GM12878 (cell line): ENCODE data around the gene TESMIN. TPM values are rescaled to one million over a fixed set of nuclear protein-coding genes. Genes with fewer than 3 reads are reported as not detected.

ENCODE experiments used
- ATAC-seq: fragments of 200-7000 bp; cut with Tn5 transposase; 3 replicates; pipeline ENCODE4 v1.9.1; 2020; ENCODE audit warnings: mild to moderate bottlenecking, moderate library complexity
- BruUV-seq: library from RNA; stranded (reverse); fragments of 400-500 nt; replicated peaks from 2 replicates; lab custom pipeline; 2021; lab: Mats Ljungman, UMichigan
- CTCF ChIA-PET: fragments of 300-600 bp; sonication (Branson Sonifier 250); formaldehyde crosslinking; extraction: SDS; loops from one replicate; lab custom pipeline; 2021; ENCODE audit warnings: inconsistent platforms; lab: Yijun Ruan, JAX
- POLR2A ChIA-PET: fragments of 350-600 bp; formaldehyde crosslinking; extraction: SDS; loops from one replicate; lab custom pipeline; 2021; ENCODE audit warnings: inconsistent platforms; lab: Charles Lee
- RAD21 ChIA-PET: fragments of 300-600 bp; sonication (Branson Sonifier 250); formaldehyde crosslinking; loops from one replicate; lab custom pipeline; 2023; ENCODE audit warnings: antibody characterized with exemption; ENCODE audit not compliant: unreplicated experiment; lab: Charles Lee
- SMC1A ChIA-PET: fragments of 300-600 bp; sonication (Branson Sonifier 250); formaldehyde crosslinking; loops from one replicate; lab custom pipeline; 2023; ENCODE audit not compliant: unreplicated experiment, uncharacterized antibody; lab: Charles Lee
- DNase-seq: peaks from one replicate; pipeline ENCODE4 v3.0.0-alpha.2; 2011; ENCODE audit warnings: low read depth, low spot score
- FAIRE-seq: peaks from 3 replicates; lab custom pipeline; 2011; peaks lifted over from hg19 to GRCh38; lab: Jason Lieb, UNC
- H2AFZ ChIP-seq: 2 replicates; pipeline ENCODE4 v1.6.0; 2011; ENCODE audit warnings: low read depth, low read length, control low read depth; ENCODE audit not compliant: control insufficient read depth
- H3K27ac ChIP-seq: 2 replicates; pipeline ENCODE4 v1.5.1; 2011; ENCODE audit warnings: control low read depth; ENCODE audit not compliant: control insufficient read depth, insufficient read depth
- H3K27me3 ChIP-seq, 2 experiments: replicated peaks in 1 of 2; 2 replicates each; pipeline versions ENCODE4 v1.6.0 to v1.6.1; 2011; ENCODE audit warnings: low read length in 1 of 2; ENCODE audit not compliant: control insufficient read depth in 2 of 2, insufficient read depth in 2 of 2
- H3K36me3 ChIP-seq, 2 experiments: 2 replicates each; pipeline ENCODE4 v1.5.1; 2011; ENCODE audit warnings: low read length in 1 of 2; ENCODE audit not compliant: control insufficient read depth in 2 of 2, insufficient read depth in 2 of 2
- H3K4me1 ChIP-seq: 2 replicates; pipeline ENCODE4 v1.6.1; 2011; ENCODE audit warnings: mild to moderate bottlenecking, low read length, moderate library complexity, mixed read lengths; ENCODE audit not compliant: control insufficient read depth, insufficient read depth
- H3K4me2 ChIP-seq: 2 replicates; pipeline ENCODE4 v1.6.0; 2011; ENCODE audit warnings: control low read depth; ENCODE audit not compliant: control insufficient read depth, insufficient read depth
- H3K4me3 ChIP-seq: fragments of 200-600 bp; sonication (generic); 2 replicates; pipeline ENCODE4 v1.5.1; 2016
- H3K79me2 ChIP-seq: 2 replicates; pipeline ENCODE4 v1.6.0; 2011; ENCODE audit warnings: low read length; ENCODE audit not compliant: control insufficient read depth, insufficient read depth
- H3K9ac ChIP-seq: 2 replicates; pipeline ENCODE4 v1.8.0; 2011; ENCODE audit warnings: low read length, control low read depth, mixed read lengths; ENCODE audit not compliant: control insufficient read depth, insufficient read depth
- H3K9me3 ChIP-seq: replicated peaks from 3 replicates; pipeline ENCODE4 v1.5.1; 2011; ENCODE audit warnings: mild to moderate bottlenecking, low read length; ENCODE audit not compliant: control insufficient read depth, insufficient read depth
- H4K20me1 ChIP-seq: 2 replicates; pipeline ENCODE4 v1.6.0; 2011; ENCODE audit not compliant: control insufficient read depth, insufficient read depth
- CBX5 ChIP-seq: sonication (generic); IDR thresholded peaks from 2 replicates; pipeline ENCODE4 v1.6.1; 2016; ENCODE audit warnings: low read depth, moderate library complexity, mild to moderate bottlenecking, inconsistent platforms
- CREB1 ChIP-seq: IDR thresholded peaks from 2 replicates; pipeline ENCODE4 v1.6.1; 2012; ENCODE audit warnings: low read depth, mild to moderate bottlenecking, inconsistent platforms
- ESRRA ChIP-seq: IDR thresholded peaks from 2 replicates; pipeline ENCODE4 v1.6.1; 2012; ENCODE audit warnings: mild to moderate bottlenecking, low read length, improper control_type of control experiment
- FOXM1 ChIP-seq: IDR thresholded peaks from 2 replicates; pipeline ENCODE4 v1.6.1; 2012; ENCODE audit warnings: low read depth, mild to moderate bottlenecking, inconsistent platforms, low read length, moderate library complexity
- GATAD2B ChIP-seq: fragments of 450-650 bp; conservative IDR thresholded peaks from 2 replicates; pipeline ENCODE4 v1.6.1; 2017; ENCODE audit warnings: low read depth, mild to moderate bottlenecking, moderate library complexity
- IRF4 ChIP-seq: IDR thresholded peaks from 2 replicates; pipeline ENCODE4 v1.6.1; 2011; ENCODE audit warnings: low read depth, low read length
- MTA3 ChIP-seq: IDR thresholded peaks from 2 replicates; pipeline ENCODE4 v1.6.1; 2012; ENCODE audit warnings: low read length, inconsistent platforms, borderline replicate concordance
- MXI1 ChIP-seq: fragments of 150-350 bp; IDR thresholded peaks from 2 replicates; pipeline ENCODE4 v1.6.1; 2011; ENCODE audit warnings: low read depth, mild to moderate bottlenecking, inconsistent platforms, low read length, improper control_type of control experiment
- SIX5 ChIP-seq: IDR thresholded peaks from 2 replicates; pipeline ENCODE4 v1.6.1; 2011; ENCODE audit warnings: mild to moderate bottlenecking, low read depth, low read length, moderate library complexity; ENCODE audit not compliant: severe bottlenecking
- STAT3 ChIP-seq: IDR thresholded peaks from 2 replicates; pipeline ENCODE4 v1.6.1; 2011; ENCODE audit warnings: low read depth, low read length, improper control_type of control experiment
- TCF7 ChIP-seq: IDR thresholded peaks from 2 replicates; pipeline ENCODE4 v1.6.1; 2014; ENCODE audit warnings: antibody characterized with exemption, borderline replicate concordance
- ZNF384 ChIP-seq: IDR thresholded peaks from 2 replicates; pipeline ENCODE4 v1.6.1; 2012; ENCODE audit warnings: low read depth, mild to moderate bottlenecking, low read length, improper control_type of control experiment, borderline replicate concordance
- WGBS: methylation state at CpG from one replicate; pipeline ENCODE4 v1.1.6; 2016; ENCODE audit warnings: low lambda C conversion rate; ENCODE audit not compliant: insufficient replicate concordance, insufficient coverage; ENCODE audit errors: missing lambda C conversion rate; 5-methylcytosine and 5-hydroxymethylcytosine counted together
- in situ Hi-C: fragments of 300-500 bp; cut with MboI; formaldehyde crosslinking; loops from 9 replicates; pipeline ENCODE4 v1.14.3; 2018; ENCODE audit warnings: mixed read lengths
- intact Hi-C: fragments of 100-400 bp; cut with micrococcal nuclease; formaldehyde crosslinking; loops from one replicate; pipeline ENCODE4 v1.14.2; 2022; ENCODE audit not compliant: unreplicated experiment
- polyA plus RNA-seq, 11 experiments: library from polyadenylated mRNA; depleted of rRNA in 4 of 11; unstranded in 6 of 11; stranded (reverse) in 5 of 11; fragments of >200 nt; fragmentation: Nextera tagmentation in 4 of 11; fragmentation: Illumina TruSeq in 1 of 11; extraction: Ambion mirVana in 4 of 11; extraction: Trizol in 1 of 11; gene quantifications; 1 replicate in 1 of 11; 2 replicates in 10 of 11; pipeline versions ENCODE4 v1.2.1 to v1.2.3, GENCODE V29; 2011 to 2016; ENCODE audit warnings: inconsistent platforms in 2 of 11, missing spikeins in 2 of 11, low read depth in 1 of 11
- total RNA-seq, 4 experiments: library from RNA; depleted of rRNA in 3 of 4; stranded (reverse); fragments of >200 nt in 3 of 4; fragmentation: Illumina TruSeq in 1 of 4; extraction: Trizol in 1 of 4; gene quantifications; 2 replicates each; pipeline versions ENCODE4 v1.2.1 to v1.2.3, GENCODE V29; 2013 to 2021
- TF ChIP-seq, protein P1 (sequence below): IDR thresholded peaks from 2 replicates; pipeline ENCODE4 v1.6.1; 2012; ENCODE audit warnings: low read depth, low read length, improper control_type of control experiment
- TF ChIP-seq, protein P2 (sequence below): IDR thresholded peaks from 2 replicates; pipeline ENCODE4 v1.6.1; 2011; ENCODE audit warnings: mild to moderate bottlenecking, low read depth, low read length, moderate library complexity; ENCODE audit not compliant: insufficient replicate concordance
- TF ChIP-seq, protein P3 (sequence below): fragments of 150-350 bp; IDR thresholded peaks from 2 replicates; pipeline ENCODE4 v1.6.1; 2014; ENCODE audit warnings: mild to moderate bottlenecking, low read depth, low read length
- TF ChIP-seq, protein P4 (sequence below), 3 experiments: IDR thresholded peaks in 2 of 3; conservative IDR thresholded peaks in 1 of 3; 2 replicates each; pipeline ENCODE4 v1.5.1; 2011; ENCODE audit warnings: low read depth in 3 of 3, low read length in 3 of 3, mild to moderate bottlenecking in 3 of 3, control low read depth in 2 of 3, moderate library complexity in 2 of 3, inconsistent platforms in 1 of 3, mixed read lengths in 1 of 3; ENCODE audit not compliant: control insufficient read depth in 2 of 3, insufficient read depth in 1 of 3; ENCODE audit errors: extremely low read depth in 1 of 3
- TF ChIP-seq, protein P5 (sequence below): IDR thresholded peaks from 2 replicates; pipeline ENCODE4 v1.6.1; 2011; ENCODE audit warnings: borderline replicate concordance, low read depth, mild to moderate bottlenecking, moderate library complexity, low read length; ENCODE audit not compliant: insufficient read depth, poor library complexity, severe bottlenecking

TESMIN gene
- total and polyA plus RNA-seq, 10 of the 15 experiments (the other 5 are each of a cell fraction or from before 2014, with no cell fraction given), result 0.31 to 3.4 (median 1.2) TPM; not detected in 1

DNA sequence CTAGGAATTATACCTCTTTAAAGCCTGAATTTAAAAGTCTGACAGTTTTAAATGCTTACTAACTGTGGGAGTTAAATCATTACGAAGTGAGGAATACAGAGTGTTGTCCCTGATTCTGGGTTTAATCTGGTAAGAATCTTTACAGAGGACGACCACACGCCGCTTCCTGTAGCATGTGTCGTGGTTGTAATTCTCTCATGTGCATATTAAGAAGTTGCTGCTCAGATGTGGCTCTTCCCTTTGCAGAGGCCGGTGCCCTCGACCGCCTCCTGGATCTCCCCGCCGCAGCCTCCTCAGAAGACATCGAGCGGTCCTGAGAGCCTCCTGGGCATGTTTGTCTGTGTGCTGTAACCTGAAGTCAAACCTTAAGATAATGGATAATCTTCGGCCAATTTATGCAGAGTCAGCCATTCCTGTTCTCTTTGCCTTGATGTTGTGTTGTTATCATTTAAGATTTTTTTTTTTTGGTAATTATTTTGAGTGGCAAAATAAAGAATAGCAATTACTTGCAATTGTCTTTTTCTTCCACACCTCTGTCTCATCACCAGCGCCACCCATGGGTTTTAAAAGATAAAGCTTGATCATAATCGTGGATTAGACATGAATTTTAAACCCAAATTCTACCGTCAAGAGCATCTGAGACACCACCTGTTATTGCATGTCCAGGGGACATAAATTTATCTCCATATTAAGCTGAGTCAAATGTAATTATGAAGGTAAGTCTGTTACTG, 60.5 kb downstream of the TESMIN start:
- ChIA-PET CTCF (no interaction called here), SMC1A (no interaction called here), POLR2A (no interaction called here), RAD21 (no interaction called here)
- DNase-seq, result no peak
- Histone ChIP-seq H3K9me3 (no peaks in the 10 kb centered on the region), H2AFZ (no peak overlapping the region), H3K27me3 (peaks cover under 1 to 10% of the 10 kb centered on the region in 2 experiments; a peak in 3 of 4 replicates), H3K4me2 (no peak overlapping the region), H3K9ac (no peak overlapping the region), H3K4me3 (no peak overlapping the region), H3K36me3 (no peaks in the 10 kb centered on the region), H3K27ac (no peak overlapping the region), H4K20me1 (no peaks in the 10 kb centered on the region), H3K4me1 (no peaks in the 10 kb centered on the region), H3K79me2 (no peaks in the 10 kb centered on the region)
- no peak for ATAC-seq
- intact Hi-C loops (no loop called here), in situ Hi-C loops (no loop called here)
- WGBS, result 38% methylated on average over 16 of the region's 16 CpGs
- no peak for FAIRE-seq
- no TSS peak for BruUV-seq
- TF ChIP-seq, protein P1, sequence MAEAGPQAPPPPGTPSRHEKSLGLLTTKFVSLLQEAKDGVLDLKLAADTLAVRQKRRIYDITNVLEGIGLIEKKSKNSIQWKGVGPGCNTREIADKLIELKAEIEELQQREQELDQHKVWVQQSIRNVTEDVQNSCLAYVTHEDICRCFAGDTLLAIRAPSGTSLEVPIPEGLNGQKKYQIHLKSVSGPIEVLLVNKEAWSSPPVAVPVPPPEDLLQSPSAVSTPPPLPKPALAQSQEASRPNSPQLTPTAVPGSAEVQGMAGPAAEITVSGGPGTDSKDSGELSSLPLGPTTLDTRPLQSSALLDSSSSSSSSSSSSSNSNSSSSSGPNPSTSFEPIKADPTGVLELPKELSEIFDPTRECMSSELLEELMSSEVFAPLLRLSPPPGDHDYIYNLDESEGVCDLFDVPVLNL, result no peak
- TF ChIP-seq, protein P2, sequence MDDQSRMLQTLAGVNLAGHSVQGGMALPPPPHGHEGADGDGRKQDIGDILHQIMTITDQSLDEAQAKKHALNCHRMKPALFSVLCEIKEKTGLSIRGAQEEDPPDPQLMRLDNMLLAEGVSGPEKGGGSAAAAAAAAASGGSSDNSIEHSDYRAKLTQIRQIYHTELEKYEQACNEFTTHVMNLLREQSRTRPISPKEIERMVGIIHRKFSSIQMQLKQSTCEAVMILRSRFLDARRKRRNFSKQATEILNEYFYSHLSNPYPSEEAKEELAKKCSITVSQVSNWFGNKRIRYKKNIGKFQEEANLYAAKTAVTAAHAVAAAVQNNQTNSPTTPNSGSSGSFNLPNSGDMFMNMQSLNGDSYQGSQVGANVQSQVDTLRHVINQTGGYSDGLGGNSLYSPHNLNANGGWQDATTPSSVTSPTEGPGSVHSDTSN, result no peak
- TF ChIP-seq ESRRA (no peak), MTA3 (no peak), TCF7 (no peak), ZNF384 (no peak), CBX5 (no peak), IRF4 (no peak), CREB1 (no peak), MXI1 (no peak), SIX5 (no peak), GATAD2B (no peak), STAT3 (no peak), FOXM1 (no peak)
- TF ChIP-seq, protein P3, sequence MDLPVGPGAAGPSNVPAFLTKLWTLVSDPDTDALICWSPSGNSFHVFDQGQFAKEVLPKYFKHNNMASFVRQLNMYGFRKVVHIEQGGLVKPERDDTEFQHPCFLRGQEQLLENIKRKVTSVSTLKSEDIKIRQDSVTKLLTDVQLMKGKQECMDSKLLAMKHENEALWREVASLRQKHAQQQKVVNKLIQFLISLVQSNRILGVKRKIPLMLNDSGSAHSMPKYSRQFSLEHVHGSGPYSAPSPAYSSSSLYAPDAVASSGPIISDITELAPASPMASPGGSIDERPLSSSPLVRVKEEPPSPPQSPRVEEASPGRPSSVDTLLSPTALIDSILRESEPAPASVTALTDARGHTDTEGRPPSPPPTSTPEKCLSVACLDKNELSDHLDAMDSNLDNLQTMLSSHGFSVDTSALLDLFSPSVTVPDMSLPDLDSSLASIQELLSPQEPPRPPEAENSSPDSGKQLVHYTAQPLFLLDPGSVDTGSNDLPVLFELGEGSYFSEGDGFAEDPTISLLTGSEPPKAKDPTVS, result no peak
- TF ChIP-seq, protein P4, sequence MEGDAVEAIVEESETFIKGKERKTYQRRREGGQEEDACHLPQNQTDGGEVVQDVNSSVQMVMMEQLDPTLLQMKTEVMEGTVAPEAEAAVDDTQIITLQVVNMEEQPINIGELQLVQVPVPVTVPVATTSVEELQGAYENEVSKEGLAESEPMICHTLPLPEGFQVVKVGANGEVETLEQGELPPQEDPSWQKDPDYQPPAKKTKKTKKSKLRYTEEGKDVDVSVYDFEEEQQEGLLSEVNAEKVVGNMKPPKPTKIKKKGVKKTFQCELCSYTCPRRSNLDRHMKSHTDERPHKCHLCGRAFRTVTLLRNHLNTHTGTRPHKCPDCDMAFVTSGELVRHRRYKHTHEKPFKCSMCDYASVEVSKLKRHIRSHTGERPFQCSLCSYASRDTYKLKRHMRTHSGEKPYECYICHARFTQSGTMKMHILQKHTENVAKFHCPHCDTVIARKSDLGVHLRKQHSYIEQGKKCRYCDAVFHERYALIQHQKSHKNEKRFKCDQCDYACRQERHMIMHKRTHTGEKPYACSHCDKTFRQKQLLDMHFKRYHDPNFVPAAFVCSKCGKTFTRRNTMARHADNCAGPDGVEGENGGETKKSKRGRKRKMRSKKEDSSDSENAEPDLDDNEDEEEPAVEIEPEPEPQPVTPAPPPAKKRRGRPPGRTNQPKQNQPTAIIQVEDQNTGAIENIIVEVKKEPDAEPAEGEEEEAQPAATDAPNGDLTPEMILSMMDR (IDR thresholded peaks at IDR 0.05 in 2 of 3, conservative IDR thresholded peaks at IDR 0.05 in 1 of 3; ENCODE audit: control insufficient read depth in 2 of 3, extremely low read depth in 1 of 3, insufficient read depth in 1 of 3, low read depth in 3 of 3, low read length in 3 of 3), result no peak
- TF ChIP-seq, protein P5, sequence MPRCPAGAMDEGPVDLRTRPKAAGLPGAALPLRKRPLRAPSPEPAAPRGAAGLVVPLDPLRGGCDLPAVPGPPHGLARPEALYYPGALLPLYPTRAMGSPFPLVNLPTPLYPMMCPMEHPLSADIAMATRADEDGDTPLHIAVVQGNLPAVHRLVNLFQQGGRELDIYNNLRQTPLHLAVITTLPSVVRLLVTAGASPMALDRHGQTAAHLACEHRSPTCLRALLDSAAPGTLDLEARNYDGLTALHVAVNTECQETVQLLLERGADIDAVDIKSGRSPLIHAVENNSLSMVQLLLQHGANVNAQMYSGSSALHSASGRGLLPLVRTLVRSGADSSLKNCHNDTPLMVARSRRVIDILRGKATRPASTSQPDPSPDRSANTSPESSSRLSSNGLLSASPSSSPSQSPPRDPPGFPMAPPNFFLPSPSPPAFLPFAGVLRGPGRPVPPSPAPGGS, result no peak
